Measurements from ENCODE around the gene EEF1AKMT3.

The EEF1AKMT3 gene

DNA sequence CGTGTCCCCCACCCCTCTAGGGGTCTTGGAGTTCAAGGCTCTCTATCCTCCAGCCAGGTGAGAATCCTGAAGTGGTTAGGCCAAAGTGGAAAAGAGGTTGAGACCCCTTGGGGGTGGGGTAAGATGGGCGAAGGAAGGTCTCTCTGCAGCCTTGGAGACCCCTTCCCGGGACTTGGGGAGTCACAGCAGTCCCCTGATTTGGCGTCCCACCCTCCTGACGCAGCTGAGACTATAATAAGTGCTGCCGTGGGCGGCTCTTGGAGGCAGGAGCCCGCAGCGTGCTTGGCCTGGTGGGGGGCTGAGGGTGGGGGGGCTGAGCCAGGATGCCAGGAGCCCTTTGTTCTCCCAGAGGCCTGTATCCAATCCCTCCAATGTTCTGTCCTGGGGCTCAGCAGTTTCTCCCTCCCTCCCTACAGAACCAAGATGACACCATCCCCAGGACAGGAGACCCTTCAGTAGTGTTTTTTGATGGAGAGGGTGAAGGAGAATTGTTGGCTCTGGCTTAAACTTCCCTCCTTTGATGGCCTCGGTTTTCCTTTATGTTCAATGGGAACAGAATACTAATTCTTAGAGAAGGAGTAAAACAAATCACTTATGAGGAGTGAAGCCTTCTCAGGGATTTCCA is 32.4 kb upstream of the EEF1AKMT3 start:
- H3K27ac Mint-ChIP-seq = peak overlapping the region; percentile 87
- H3K4me1 Mint-ChIP-seq = peaks cover 38% of the 10 kb centered on the region

GRCh38 chr12:57740656-57741412 is 31.6 kb upstream of the EEF1AKMT3 start:
- H3K36me3 Mint-ChIP-seq = peaks cover 7% of the 10 kb centered on the region
- ATAC-seq (ENCODE audit: low read depth) (peak; percentile 37), DNase-seq (ENCODE audit: low spot score in 2 of 2) (peak; percentile 32 to 42)
- peak overlapping the region; percentile 90 for H3K4me3 Mint-ChIP-seq
- no peaks in the 10 kb centered on the region for H3K27me3 Mint-ChIP-seq
- H3K27ac Mint-ChIP-seq = peak overlapping the region; percentile 87
- peaks cover 43% of the 10 kb centered on the region for H3K4me1 Mint-ChIP-seq
- no peaks in the 10 kb centered on the region for H3K9me3 Mint-ChIP-seq

More for the DNA sequence above, 32.4 kb upstream of the EEF1AKMT3 start:
- no peak for ATAC-seq (ENCODE audit: low read depth)
- no peaks in the 10 kb centered on the region for H3K27me3 Mint-ChIP-seq
- H3K36me3 Mint-ChIP-seq = peaks cover 7% of the 10 kb centered on the region
- H3K9me3 Mint-ChIP-seq = no peaks in the 10 kb centered on the region
- no peak overlapping the region for H3K4me3 Mint-ChIP-seq
- no peak for DNase-seq (ENCODE audit: low spot score in 2 of 2)

DNA sequence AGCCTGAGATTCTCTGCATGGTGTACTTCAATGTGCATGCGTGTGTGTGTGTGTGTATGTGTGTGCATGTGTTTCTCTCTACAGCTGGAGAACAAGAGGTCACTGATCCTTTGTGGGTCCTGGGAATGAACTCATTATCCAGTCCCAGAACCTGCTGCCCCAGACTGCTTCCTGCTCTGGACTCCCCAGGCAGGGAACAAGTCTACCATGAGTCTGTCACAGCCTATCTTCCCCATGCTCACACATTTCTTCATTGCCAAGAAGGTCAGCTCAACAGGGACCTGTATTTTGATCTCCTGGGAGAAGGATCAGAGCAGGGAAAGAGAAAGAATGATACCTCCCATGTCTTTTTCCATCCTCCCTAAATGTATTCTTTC is 31.0 kb upstream of the EEF1AKMT3 start:
- H3K4me3 Mint-ChIP-seq = peak overlapping the region; percentile 90
- peaks cover 8% of the 10 kb centered on the region for H3K36me3 Mint-ChIP-seq
- H3K27ac Mint-ChIP-seq = peak overlapping the region; percentile 87
- H3K27me3 Mint-ChIP-seq = no peaks in the 10 kb centered on the region
- ATAC-seq (ENCODE audit: low read depth) (no peak), DNase-seq (ENCODE audit: low spot score in 2 of 2) (no peak)
- H3K9me3 Mint-ChIP-seq = no peaks in the 10 kb centered on the region
- peaks cover 48% of the 10 kb centered on the region for H3K4me1 Mint-ChIP-seq

GRCh38 chr12:57741844-57742738 is 30.3 kb upstream of the EEF1AKMT3 start:
- no peaks in the 10 kb centered on the region for H3K9me3 Mint-ChIP-seq
- peaks cover 9% of the 10 kb centered on the region for H3K36me3 Mint-ChIP-seq
- H3K27me3 Mint-ChIP-seq = no peaks in the 10 kb centered on the region
- H3K27ac Mint-ChIP-seq = peak overlapping the region; percentile 87
- ATAC-seq (ENCODE audit: low read depth) = peak; percentile 54
- DNase-seq (ENCODE audit: low spot score in 2 of 2) = peak; percentile 37 to 67
- H3K4me1 Mint-ChIP-seq = peaks cover 49% of the 10 kb centered on the region
- H3K4me3 Mint-ChIP-seq = peak overlapping the region; percentile 90

DNA sequence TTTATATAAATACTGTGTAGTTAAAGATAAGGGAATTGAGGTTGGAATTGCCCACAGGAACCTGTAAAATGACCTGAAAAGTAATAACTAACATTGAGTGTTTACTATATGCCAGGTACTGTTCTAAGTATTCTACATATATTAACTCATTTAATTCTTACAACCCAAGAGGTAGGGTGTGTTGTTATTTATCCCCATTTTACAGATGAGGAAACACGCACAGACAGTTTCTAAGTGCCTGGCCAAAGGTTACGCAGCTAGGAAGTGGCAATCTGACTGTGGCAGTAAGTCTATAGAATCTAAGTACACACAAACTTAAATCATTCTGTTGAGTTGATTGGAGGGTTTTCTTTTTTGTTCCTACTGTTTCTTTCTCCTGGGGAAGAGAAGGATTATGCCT is 28.6 kb upstream of the EEF1AKMT3 start:
- peaks cover 18% of the 10 kb centered on the region for H3K36me3 Mint-ChIP-seq
- H3K4me3 Mint-ChIP-seq = peak overlapping the region; percentile 92
- ATAC-seq (ENCODE audit: low read depth) = no peak
- no peaks in the 10 kb centered on the region for H3K9me3 Mint-ChIP-seq
- peak overlapping the region; percentile 92 for H3K27ac Mint-ChIP-seq
- peaks cover 49% of the 10 kb centered on the region for H3K4me1 Mint-ChIP-seq
- no peaks in the 10 kb centered on the region for H3K27me3 Mint-ChIP-seq
- no peak for DNase-seq (ENCODE audit: low spot score in 2 of 2)

DNA sequence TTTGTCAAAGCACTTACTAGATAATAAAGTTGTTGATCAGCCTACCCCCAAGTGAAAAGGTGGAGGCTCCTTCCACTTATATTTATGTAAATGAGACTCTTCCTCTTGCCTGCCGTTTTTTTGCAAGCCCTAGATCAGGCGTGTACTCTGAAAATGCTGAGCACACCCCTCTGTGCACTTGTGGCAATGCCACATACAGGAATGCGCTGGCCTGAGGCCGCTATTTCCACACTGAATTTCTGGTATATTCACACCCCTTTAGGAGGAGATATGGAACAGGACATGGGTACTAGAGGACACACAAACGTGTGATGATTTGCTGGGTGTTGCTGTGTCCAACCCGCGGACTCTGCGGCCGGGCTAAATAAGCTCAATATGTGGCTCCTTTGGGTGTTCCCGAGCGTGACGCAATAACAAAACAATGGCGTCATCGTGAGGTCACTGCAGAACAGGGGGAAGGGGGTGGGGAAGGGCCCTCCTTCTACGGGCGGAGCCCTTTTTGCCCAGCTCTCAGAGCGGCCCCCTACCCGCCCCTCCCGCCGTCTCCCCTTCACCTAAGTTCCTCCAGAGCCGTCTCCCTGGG is 28.1 kb upstream of the EEF1AKMT3 start:
- Mint-ChIP-seq H3K36me3 (peaks cover 21% of the 10 kb centered on the region), H3K4me1 (peaks cover 47% of the 10 kb centered on the region)
- DNase-seq (ENCODE audit: low spot score in 2 of 2) = peak; percentile 80 to 84

DNA sequence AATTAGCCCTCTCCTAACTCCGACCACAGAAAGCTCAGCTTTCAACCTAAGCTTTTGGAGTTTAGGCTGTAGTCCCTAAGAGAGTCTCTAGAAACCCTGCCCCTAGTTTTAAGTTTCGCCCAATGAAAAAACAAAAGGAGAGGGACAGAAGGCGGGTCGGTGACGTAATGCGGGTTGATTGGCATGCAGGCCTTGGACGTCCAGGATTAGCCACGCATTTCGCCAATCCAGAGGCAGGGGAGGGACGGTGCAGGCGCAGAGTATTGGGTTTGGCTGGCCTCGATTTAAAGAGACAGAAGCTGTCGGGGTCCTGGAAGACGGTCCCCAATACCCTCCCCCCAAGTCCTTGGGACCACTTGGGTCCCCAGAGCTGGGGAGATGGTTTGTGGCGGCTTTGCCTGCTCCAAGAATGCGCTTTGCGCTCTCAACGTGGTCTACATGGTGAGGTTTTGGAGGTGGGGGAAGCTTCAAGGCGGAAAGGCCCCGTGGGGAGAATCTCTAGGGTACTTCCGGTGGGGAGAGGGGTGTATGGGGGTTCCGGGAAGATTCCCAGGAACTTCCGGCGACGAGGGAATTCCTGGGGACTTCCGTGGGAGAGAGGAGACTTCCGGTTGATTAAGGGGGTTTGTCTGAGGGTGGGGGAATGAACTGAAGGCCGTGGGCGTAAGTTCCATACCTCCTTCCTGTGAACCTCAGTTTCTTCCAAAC is 27.5 kb upstream of the EEF1AKMT3 start, which contains the start of gene TSPAN31:
Gene TSPAN31, plus strand, starts transcription at position 263 of the 708 bp plus-strand sequence. Its CDS starts 116 bp downstream, at position 379.
- peak within 1 kb of the TSS; percentile 92 for H3K4me3 Mint-ChIP-seq
- peaks cover 20% of the 10 kb centered on the region for H3K36me3 Mint-ChIP-seq
- ATAC-seq (ENCODE audit: low read depth) (peak; percentile 79), DNase-seq (ENCODE audit: low spot score in 2 of 2) (peak; percentile 80 to 93)
- H3K9me3 Mint-ChIP-seq = no peaks in the 10 kb centered on the region
- H3K27ac Mint-ChIP-seq = peak within 1 kb of the TSS; percentile 92
- H3K4me1 Mint-ChIP-seq = peaks cover 45% of the 10 kb centered on the region
- H3K27me3 Mint-ChIP-seq = no peaks in the 10 kb centered on the region

More for the DNA sequence above, 28.1 kb upstream of the EEF1AKMT3 start:
- peak overlapping the region; percentile 92 for H3K4me3 Mint-ChIP-seq
- ATAC-seq (ENCODE audit: low read depth) = peak; percentile 65
- peak overlapping the region; percentile 92 for H3K27ac Mint-ChIP-seq
- H3K9me3 Mint-ChIP-seq = no peaks in the 10 kb centered on the region
- no peaks in the 10 kb centered on the region for H3K27me3 Mint-ChIP-seq

DNA sequence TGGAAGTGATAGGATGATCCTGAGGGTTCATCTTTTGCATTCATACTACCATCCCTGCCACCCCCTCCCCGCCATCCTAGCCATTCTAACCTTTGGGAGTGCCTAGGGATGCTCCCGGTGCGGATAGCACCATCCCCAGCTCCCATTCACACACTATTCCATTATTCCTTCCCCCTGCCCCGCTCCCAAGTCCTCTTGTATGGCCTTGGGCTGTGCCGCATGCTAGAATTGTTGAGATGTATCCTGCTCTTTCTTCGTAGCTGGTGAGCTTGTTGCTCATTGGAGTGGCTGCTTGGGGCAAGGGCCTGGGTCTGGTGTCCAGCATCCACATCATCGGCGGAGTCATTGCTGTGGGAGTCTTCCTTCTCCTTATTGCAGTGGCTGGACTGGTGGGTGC is 26.9 kb upstream of the EEF1AKMT3 start:
- H3K4me3 Mint-ChIP-seq = peak overlapping the region; percentile 92
- DNase-seq (ENCODE audit: low spot score in 2 of 2) (no peak), ATAC-seq (ENCODE audit: low read depth) (no peak)
- no peaks in the 10 kb centered on the region for H3K9me3 Mint-ChIP-seq
- peaks cover 44% of the 10 kb centered on the region for H3K4me1 Mint-ChIP-seq
- H3K36me3 Mint-ChIP-seq = peaks cover 20% of the 10 kb centered on the region
- peak overlapping the region; percentile 92 for H3K27ac Mint-ChIP-seq
- H3K27me3 Mint-ChIP-seq = no peaks in the 10 kb centered on the region

DNA sequence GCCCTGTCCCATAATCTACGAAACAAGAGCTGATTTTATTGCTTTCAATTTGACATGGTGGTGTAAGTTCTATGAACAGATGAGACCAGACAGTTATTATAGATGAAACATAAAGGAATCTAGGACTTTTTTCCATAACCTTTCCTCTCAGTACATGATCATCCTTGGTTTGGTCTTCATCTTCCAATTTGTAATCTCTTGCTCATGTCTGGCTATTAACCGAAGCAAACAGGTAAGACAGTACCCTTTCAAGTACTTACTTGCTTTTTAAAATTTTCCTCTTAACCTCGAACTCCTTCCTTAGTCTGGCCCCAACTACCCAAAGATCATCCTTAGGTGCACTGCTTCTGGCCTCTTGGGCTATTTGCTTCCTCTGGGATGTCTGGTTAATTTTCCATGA is 26.4 kb upstream of the EEF1AKMT3 start:
- Mint-ChIP-seq H3K27me3 (no peaks in the 10 kb centered on the region), H3K36me3 (peaks cover 20% of the 10 kb centered on the region), H3K4me1 (peaks cover 39% of the 10 kb centered on the region), H3K9me3 (no peaks in the 10 kb centered on the region), H3K27ac (peak overlapping the region; percentile 92), H3K4me3 (peak overlapping the region; percentile 92)
- no peak for DNase-seq (ENCODE audit: low spot score in 2 of 2)
- no peak for ATAC-seq (ENCODE audit: low read depth)

- H3K9me3 Mint-ChIP-seq = no peaks in the 10 kb centered on the region
- no peak overlapping the region for H3K4me3 Mint-ChIP-seq
- peaks cover 45% of the 10 kb centered on the region for H3K4me1 Mint-ChIP-seq
- no peak for ATAC-seq (ENCODE audit: low read depth)
- no peaks in the 10 kb centered on the region for H3K27me3 Mint-ChIP-seq
- no peak for DNase-seq (ENCODE audit: low spot score in 2 of 2)
- H3K36me3 Mint-ChIP-seq = peaks cover 20% of the 10 kb centered on the region
- no peak overlapping the region for H3K27ac Mint-ChIP-seq
Measured at GRCh38 chr12:57749061-57749460, 23.4 kb upstream of the EEF1AKMT3 start.

DNA sequence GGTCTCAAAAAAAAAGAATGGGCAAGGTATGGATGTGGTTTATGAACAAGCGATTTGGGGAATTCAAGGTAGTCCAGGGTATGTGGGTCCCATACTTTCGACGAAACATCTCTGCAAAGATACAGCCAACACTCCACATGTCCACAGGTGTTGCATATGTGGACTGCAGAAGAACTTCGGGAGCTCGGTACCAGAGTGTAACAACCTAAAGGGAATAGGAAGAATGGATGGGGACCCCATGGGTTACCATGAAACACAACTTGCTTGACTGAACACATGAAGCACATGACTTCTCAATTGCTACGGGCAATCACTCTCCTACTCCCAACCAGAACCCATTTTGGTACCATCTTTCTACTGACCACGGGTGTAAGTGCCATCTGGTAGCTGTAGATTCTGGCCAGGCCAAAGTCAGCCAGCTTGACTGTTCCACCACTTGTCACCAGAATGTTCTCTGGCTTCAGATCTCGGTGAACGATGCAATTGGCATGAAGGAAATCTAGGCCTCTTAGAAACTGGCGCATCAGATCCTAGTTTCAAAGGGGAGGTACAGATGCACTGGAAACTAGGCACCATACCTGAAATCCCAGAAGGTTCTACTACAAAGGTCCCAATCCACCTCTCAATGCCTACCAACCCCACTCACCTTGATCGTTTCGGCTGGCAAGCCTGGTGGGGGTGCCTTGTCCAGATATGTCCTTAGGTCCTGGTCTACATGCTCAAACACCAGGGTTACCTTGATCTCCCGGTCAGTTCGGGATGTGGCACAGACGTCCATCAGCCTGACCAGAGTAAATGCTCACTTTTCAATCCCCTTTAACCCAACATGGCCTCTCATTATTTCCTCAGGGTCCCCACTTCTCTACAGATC is 21.6 kb upstream of the EEF1AKMT3 start:
- ATAC-seq (ENCODE audit: low read depth) = no peak
- H3K9me3 Mint-ChIP-seq = no peaks in the 10 kb centered on the region
- no peaks in the 10 kb centered on the region for H3K27me3 Mint-ChIP-seq
- H3K4me3 Mint-ChIP-seq = peak overlapping the region; percentile 86
- DNase-seq (ENCODE audit: low spot score in 2 of 2) = no peak
- peaks cover 40% of the 10 kb centered on the region for H3K4me1 Mint-ChIP-seq
- H3K36me3 Mint-ChIP-seq = peaks cover 20% of the 10 kb centered on the region
- H3K27ac Mint-ChIP-seq = peak overlapping the region; percentile 85

DNA sequence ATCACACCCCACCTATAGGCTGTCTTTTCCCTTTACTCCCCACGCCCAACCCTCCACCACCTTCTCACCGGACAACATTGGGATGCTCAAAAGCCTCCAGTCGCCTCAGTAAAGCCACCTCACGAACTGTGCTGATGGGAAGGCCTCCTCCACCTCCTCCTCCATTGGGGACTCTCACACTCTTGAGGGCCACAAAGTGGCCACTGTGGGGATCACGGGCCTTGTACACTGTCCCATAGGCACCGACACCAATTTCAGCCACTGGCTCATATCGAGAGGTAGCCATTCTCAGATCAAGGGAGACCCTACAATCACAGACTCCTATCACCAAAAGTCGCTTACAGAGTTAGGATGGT is 21.0 kb upstream of the EEF1AKMT3 start:
- H3K36me3 Mint-ChIP-seq = peaks cover 18% of the 10 kb centered on the region
- H3K27me3 Mint-ChIP-seq = no peaks in the 10 kb centered on the region
- peaks cover 36% of the 10 kb centered on the region for H3K4me1 Mint-ChIP-seq
- DNase-seq (ENCODE audit: low spot score in 2 of 2) (no peak), ATAC-seq (ENCODE audit: low read depth) (no peak)
- peak overlapping the region; percentile 86 for H3K4me3 Mint-ChIP-seq
- H3K9me3 Mint-ChIP-seq = no peaks in the 10 kb centered on the region
- H3K27ac Mint-ChIP-seq = peak overlapping the region; percentile 85

Data from memory B cell (primary cell).